Psoas muscle (tissue), 8 donors: ENCODE data around the gene OGDHL. TPM values are rescaled to one million over a fixed set of nuclear protein-coding genes. Genes with fewer than 3 reads are reported as not detected.

Experiments used
- ATAC-seq, 4 donors: fragments of 200-7000 bp; cut with Tn5 transposase; one replicate each; pipeline ENCODE4 v1.9.1; 2020; ENCODE audit warnings: moderate library complexity in 3 of 4, mild to moderate bottlenecking in 2 of 4
- DNase-seq, 2 donors: peaks; one replicate each; pipeline ENCODE4 v3.0.0-alpha.2; 2020
- H3K27ac ChIP-seq: fragments of 200-600 bp; one replicate; pipeline ENCODE4 v1.8.0; 2022
- H3K27me3 ChIP-seq, 3 donors: fragments of 200-600 bp in 1 of 3; one replicate each; pipeline versions ENCODE4 v1.6.1 to v1.8.0; 2013 to 2022; ENCODE audit warnings: low read length in 2 of 3, mild to moderate bottlenecking in 2 of 3, moderate library complexity in 1 of 3; ENCODE audit not compliant: insufficient read depth in 3 of 3
- H3K36me3 ChIP-seq, 2 donors: fragments of 200-600 bp in 1 of 2; one replicate each; pipeline versions ENCODE4 v1.6.1 to v1.8.0; 2013 to 2022; ENCODE audit warnings: low read depth in 1 of 2, mild to moderate bottlenecking in 1 of 2, moderate library complexity in 1 of 2; ENCODE audit not compliant: insufficient read depth in 1 of 2
- H3K4me1 ChIP-seq: fragments of 200-600 bp; one replicate; pipeline ENCODE4 v1.8.0; 2022
- H3K4me3 ChIP-seq: fragments of 200-600 bp; one replicate; pipeline ENCODE4 v1.8.0; 2022; ENCODE audit warnings: mild to moderate bottlenecking
- H3K9me3 ChIP-seq: fragments of 200-600 bp; one replicate; pipeline ENCODE4 v1.8.0; 2022
- CTCF ChIP-seq: fragments of 200-600 bp; IDR thresholded peaks from one replicate; pipeline ENCODE4 v1.8.0; 2022; ENCODE audit warnings: antibody characterized with exemption
- WGBS, 3 donors: extraction: QIAGEN DNeasy Blood & Tissue Kit; methylation state at CpG; one replicate each; pipeline versions ENCODE4 v1.1.6 to v1.1.7; 2013; 5-methylcytosine and 5-hydroxymethylcytosine counted together
- intact Hi-C, 2 donors: fragments of 100-400 bp; cut with DNase I; formaldehyde crosslinking; loops; one replicate each; pipeline versions ENCODE4 v1.11.0 to v1.14.2; 2022
- polyA plus RNA-seq, 3 donors: library from polyadenylated mRNA; stranded (reverse); fragments of 200-250 nt; gene quantifications; one replicate each; pipeline ENCODE4 v1.2.3, GENCODE V29; 2013
- total RNA-seq, 4 donors: library from RNA; stranded (reverse); fragmentation: NEBNext Ultra II Directional in 2 of 4; extraction: Animal tissue kit (Norgen Biotek cat#: 25700) in 2 of 4; gene quantifications; one replicate each; pipeline versions ENCODE4 v1.2.1 to v1.2.4, GENCODE V29; 2021 to 2023
- donor health status: healthy with polysubstance abuse.
- donor health status: DM: no; HTN: no; CAD: no; lungs with moderate emphysema.
- donor health status: Bipolar disorder and iron deficiency.
- donor health status: healthy.
- donor health status: DM: yes; HTN: yes; CAD: no.
- donor health status: DM: no; HTN: no; CAD: no.
- donor health status: DM: no; HTN: no; CAD: no.
- donor health status: DM: yes; HTN: yes; CAD: no.

OGDHL gene
- total and polyA plus RNA-seq, 7 donors, result 0.01 to 0.32 (median 0.09) TPM; not detected in 3

DNA sequence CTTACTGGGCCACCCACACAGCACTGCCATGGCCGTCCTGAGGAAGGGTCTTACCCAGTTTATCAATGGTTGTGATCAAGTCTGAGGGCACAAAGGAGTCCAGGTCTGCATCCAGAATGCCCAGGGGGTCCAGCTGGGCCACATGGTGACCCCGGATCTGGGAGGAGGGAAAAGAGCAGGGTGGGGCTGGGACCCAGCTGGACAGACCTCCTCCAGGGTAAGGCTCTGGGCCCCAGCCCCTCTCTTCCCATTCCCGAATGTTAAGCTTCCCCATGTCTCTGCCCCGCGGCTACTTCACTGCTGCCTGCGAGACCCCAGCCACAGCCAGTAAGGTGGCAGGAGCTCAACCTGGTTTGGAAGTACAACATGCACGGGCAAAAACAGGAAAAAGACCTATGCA lies 9.5 kb downstream of the OGDHL start:
- intact Hi-C loops, result no loop called here
- Histone ChIP-seq H3K9me3 (no peaks in the 10 kb centered on the region), H3K4me1 (no peaks in the 10 kb centered on the region), H3K36me3 (no peaks in the 10 kb centered on the region), H3K4me3 (no peak overlapping the region), H3K27me3 (peaks cover 0 to 9% (median 0%) of the 10 kb centered on the region in 3 donors), H3K27ac (no peak overlapping the region)
- no peak for ATAC-seq
- 78 to 85% (median 84%) methylated on average over 7 of the region's 7 CpGs for WGBS, 3 donors
- no peak for DNase-seq
- no peak for TF ChIP-seq CTCF

DNA sequence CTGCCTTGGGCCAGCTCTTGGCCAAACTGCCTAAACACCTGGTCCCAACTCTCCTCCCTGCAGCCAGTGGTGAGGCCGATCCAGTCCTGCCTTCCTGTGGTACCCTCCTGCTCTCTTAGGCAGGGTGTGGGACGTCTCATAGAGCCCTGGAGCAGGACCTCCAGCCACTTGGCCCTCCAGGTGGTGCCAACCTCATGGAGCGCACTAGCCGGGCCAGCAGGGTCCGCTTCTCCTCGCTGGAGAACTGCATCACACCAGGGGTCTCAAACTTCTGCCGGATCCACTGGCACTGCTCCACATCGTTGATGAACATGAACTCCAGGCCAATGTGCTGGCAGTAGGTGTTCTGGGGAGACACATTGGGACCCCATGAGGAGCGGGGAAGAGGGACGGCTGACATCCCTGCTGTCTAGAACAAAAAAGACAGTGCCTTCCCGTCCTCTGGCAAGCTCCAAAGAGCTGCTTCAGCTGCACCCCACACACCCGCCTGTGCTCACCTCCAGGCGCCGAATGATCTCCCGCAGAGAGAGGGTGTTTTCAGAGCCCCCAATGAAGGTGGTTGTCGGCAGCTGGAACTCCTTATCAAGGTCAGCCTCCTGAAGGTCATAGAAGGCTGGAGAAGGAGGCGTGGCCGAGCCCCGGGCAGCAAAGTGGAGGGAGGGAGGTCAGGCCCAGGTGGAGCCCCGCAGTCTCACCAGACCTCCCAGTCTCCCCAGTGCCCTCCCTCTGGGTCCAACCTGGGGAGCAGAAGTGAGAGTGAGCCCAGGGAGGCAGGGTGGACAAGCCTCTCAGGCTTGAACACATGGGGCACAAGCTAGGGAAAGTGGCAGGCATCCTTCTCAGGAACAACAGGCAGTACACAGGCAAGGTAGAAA lies 10.2 kb downstream of the OGDHL start:
- ATAC-seq, result no peak
- no peak overlapping the region for H3K4me3 ChIP-seq
- no peak overlapping the region for H3K27ac ChIP-seq
- H3K36me3 ChIP-seq, result no peaks in the 10 kb centered on the region
- H3K9me3 ChIP-seq, result no peaks in the 10 kb centered on the region
- TF ChIP-seq CTCF, result no peak
- WGBS, 3 donors, result 79 to 81% (median 81%) methylated on average over 20 of the region's 20 CpGs
- intact Hi-C loops, result no loop called here
- H3K4me1 ChIP-seq, result no peaks in the 10 kb centered on the region
- peaks cover 0 to 9% (median 0%) of the 10 kb centered on the region in 3 donors for H3K27me3 ChIP-seq
- no peak for DNase-seq

GRCh38 chr10:49751216-49751615 lies 10.9 kb downstream of the OGDHL start:
- DNase-seq (no peak), ATAC-seq (no peak)
- TF ChIP-seq CTCF, result no peak

GRCh38 chr10:49750546-49750945 lies 11.6 kb downstream of the OGDHL start:
- WGBS, 3 donors, result 81 to 85% (median 83%) methylated on average over 9 of the region's 9 CpGs
- DNase-seq (no peak), ATAC-seq (no peak)
- Histone ChIP-seq H3K36me3 (no peaks in the 10 kb centered on the region), H3K9me3 (no peaks in the 10 kb centered on the region), H3K4me3 (no peak overlapping the region), H3K4me1 (no peaks in the 10 kb centered on the region), H3K27ac (no peak overlapping the region), H3K27me3 (peaks cover 0 to 9% (median 0%) of the 10 kb centered on the region in 3 donors)
- intact Hi-C loops, result no loop called here
- TF ChIP-seq CTCF, result no peak

More at GRCh38 chr10:49751216-49751615, 10.9 kb downstream of the OGDHL start:
- H3K27me3 ChIP-seq, result peaks cover 0 to 9% (median 0%) of the 10 kb centered on the region in 3 donors
- H3K36me3 ChIP-seq, result no peaks in the 10 kb centered on the region
- no peak overlapping the region for H3K4me3 ChIP-seq
- H3K9me3 ChIP-seq, result no peaks in the 10 kb centered on the region
- H3K4me1 ChIP-seq, result no peaks in the 10 kb centered on the region
- no peak overlapping the region for H3K27ac ChIP-seq
- WGBS, 3 donors, result 81 to 86% (median 82%) methylated on average over 5 of the region's 5 CpGs
- intact Hi-C loops, result no loop called here
